ENCODE measurements around the gene MAML3. TPM values are rescaled to one million over a fixed set of nuclear protein-coding genes. Genes with fewer than 3 reads are reported as not detected.

Gene MAML3
- total RNA-seq, 1 donor from 2014 or later: 24.8 TPM

DNA sequence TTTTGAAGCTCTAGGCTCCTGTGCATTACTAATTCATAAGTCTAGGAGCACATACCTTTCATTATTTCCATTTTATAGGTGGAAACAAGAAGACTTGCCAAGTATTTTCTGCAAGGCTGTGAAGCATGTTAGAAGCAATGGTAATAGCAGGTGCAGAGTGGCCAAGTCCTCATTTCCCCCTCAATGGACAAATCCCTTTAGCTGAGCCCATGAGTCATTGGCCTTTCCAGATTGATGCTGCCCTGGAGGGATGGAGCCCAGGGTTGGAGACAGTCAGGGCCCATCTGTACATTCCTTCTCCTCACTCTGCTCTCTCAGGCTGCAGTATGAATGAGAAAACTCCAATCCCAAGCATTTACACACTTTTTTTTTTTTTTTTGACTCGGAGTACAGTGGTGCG is 481.8 kb downstream of the MAML3 start:
- Mint-ChIP-seq H3K4me1 (peaks cover 40% of the 10 kb centered on the region), H3K27me3 (ENCODE audit: low read depth) (no peaks in the 10 kb centered on the region), H3K27ac (no peak overlapping the region), H3K36me3 (peaks cover 26% of the 10 kb centered on the region), H3K9me3 (no peaks in the 10 kb centered on the region), H3K4me3 (no peak overlapping the region)
- TF ChIP-seq CTCF (IDR thresholded peaks at IDR 0.05; ENCODE audit: unreplicated experiment): no peak
- no peak for DNase-seq (ENCODE audit: low spot score in 2 of 2, unreplicated experiment in 2 of 2)

GRCh38 chr4:139670775-139671174 is 483.2 kb downstream of the MAML3 start:
- Mint-ChIP-seq H3K27ac (peak overlapping the region; percentile 10), H3K4me1 (peaks cover 48% of the 10 kb centered on the region), H3K4me3 (no peak overlapping the region)

GRCh38 chr4:139669890-139670289 is 484.1 kb downstream of the MAML3 start:
- no peak overlapping the region for H3K4me3 Mint-ChIP-seq
- H3K4me1 Mint-ChIP-seq: peaks cover 53% of the 10 kb centered on the region
- no peaks in the 10 kb centered on the region for H3K27me3 Mint-ChIP-seq (ENCODE audit: low read depth)
- H3K27ac Mint-ChIP-seq: peak overlapping the region; percentile 65
- peaks cover 19% of the 10 kb centered on the region for H3K36me3 Mint-ChIP-seq
- DNase-seq (ENCODE audit: low spot score in 2 of 2, unreplicated experiment in 2 of 2): no peak
- no peak for TF ChIP-seq CTCF (IDR thresholded peaks at IDR 0.05; ENCODE audit: unreplicated experiment)
- no peaks in the 10 kb centered on the region for H3K9me3 Mint-ChIP-seq

More at GRCh38 chr4:139670775-139671174, 483.2 kb downstream of the MAML3 start:
- no peak for TF ChIP-seq CTCF (IDR thresholded peaks at IDR 0.05; ENCODE audit: unreplicated experiment)
- H3K36me3 Mint-ChIP-seq: peaks cover 21% of the 10 kb centered on the region
- no peak for DNase-seq (ENCODE audit: low spot score in 2 of 2, unreplicated experiment in 2 of 2)
- H3K9me3 Mint-ChIP-seq: no peaks in the 10 kb centered on the region
- H3K27me3 Mint-ChIP-seq (ENCODE audit: low read depth): no peaks in the 10 kb centered on the region

DNA sequence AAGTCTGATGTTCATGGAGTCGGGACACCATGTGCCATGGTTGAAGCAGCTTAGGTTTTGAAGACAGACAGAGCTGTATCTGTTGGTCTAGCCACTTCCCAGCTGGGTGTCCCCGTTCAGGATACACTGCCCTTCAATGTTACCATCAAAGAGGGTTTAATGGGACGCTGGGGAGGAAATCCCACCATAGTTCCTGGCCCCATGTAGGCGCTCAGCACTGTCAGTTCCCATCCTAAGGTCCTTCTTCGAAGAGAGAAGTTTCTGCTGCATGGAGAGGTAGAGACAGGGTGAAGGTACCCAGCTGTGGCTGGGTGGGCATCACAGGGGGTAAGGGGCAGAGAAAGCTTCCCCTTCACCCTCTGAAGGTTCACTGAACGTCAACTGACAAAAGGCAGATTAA is 484.6 kb downstream of the MAML3 start:
- peaks cover 53% of the 10 kb centered on the region for H3K4me1 Mint-ChIP-seq

DNA sequence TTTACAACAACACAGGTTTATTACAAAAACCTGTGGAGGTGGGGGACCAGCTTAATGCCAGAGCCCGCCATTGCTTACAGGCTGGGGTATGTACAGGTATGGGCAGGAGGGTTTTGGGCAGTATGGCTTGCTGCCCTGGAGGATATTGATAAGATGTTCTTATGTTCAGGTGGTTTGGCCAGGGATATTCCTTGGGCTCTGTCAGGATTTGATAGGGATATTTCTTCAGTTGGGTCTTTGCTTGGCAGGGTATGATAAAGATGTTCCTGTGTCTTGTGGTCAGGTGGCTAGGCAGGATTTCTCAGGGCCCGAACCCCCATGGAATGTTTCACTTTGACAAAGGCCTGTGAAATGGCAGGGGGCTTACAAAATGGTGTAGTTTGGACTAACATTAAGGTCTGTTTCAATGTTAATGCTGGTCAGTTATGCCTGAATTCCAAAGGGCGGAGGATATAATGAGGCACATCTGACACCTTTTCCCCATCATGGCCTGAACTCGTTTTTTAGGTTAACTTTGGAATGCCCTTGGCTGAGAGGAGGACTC is 485.3 kb downstream of the MAML3 start:
- no peak overlapping the region for H3K4me3 Mint-ChIP-seq
- TF ChIP-seq CTCF (IDR thresholded peaks at IDR 0.05; ENCODE audit: unreplicated experiment): no peak
- peaks cover 53% of the 10 kb centered on the region for H3K4me1 Mint-ChIP-seq
- H3K27ac Mint-ChIP-seq: peak overlapping the region; percentile 96
- peaks cover 14% of the 10 kb centered on the region for H3K36me3 Mint-ChIP-seq
- H3K27me3 Mint-ChIP-seq (ENCODE audit: low read depth): no peaks in the 10 kb centered on the region
- no peak for DNase-seq (ENCODE audit: low spot score in 2 of 2, unreplicated experiment in 2 of 2)
- no peaks in the 10 kb centered on the region for H3K9me3 Mint-ChIP-seq

More for the DNA sequence above, 484.6 kb downstream of the MAML3 start:
- Mint-ChIP-seq H3K9me3 (no peaks in the 10 kb centered on the region), H3K36me3 (peaks cover 19% of the 10 kb centered on the region), H3K4me3 (no peak overlapping the region), H3K27ac (no peak overlapping the region), H3K27me3 (ENCODE audit: low read depth) (no peaks in the 10 kb centered on the region)
- no peak for DNase-seq (ENCODE audit: low spot score in 2 of 2, unreplicated experiment in 2 of 2)
- TF ChIP-seq CTCF (IDR thresholded peaks at IDR 0.05; ENCODE audit: unreplicated experiment): no peak

GRCh38 chr4:139668036-139668435 is 485.9 kb downstream of the MAML3 start:
- Mint-ChIP-seq H3K4me3 (no peak overlapping the region), H3K27ac (peak overlapping the region; percentile 96), H3K27me3 (ENCODE audit: low read depth) (no peaks in the 10 kb centered on the region), H3K4me1 (peaks cover 53% of the 10 kb centered on the region), H3K9me3 (no peaks in the 10 kb centered on the region), H3K36me3 (peaks cover 11% of the 10 kb centered on the region)
- TF ChIP-seq CTCF (IDR thresholded peaks at IDR 0.05; ENCODE audit: unreplicated experiment): no peak
- DNase-seq (ENCODE audit: low spot score in 2 of 2, unreplicated experiment in 2 of 2): no peak

Data from mesothelial cell of epicardium (in vitro differentiated cells).